GM19372 (cell line): ENCODE results near the gene LRRC7.

Experiments
- ATAC-seq: cut with Tn5 transposase; IDR thresholded peaks from one replicate; pipeline ENCODE4 v1.9.1; 2021; ENCODE audit warnings: mild to moderate bottlenecking, low read depth, moderate library complexity; ENCODE audit not compliant: unreplicated experiment

The LRRC7 gene

DNA sequence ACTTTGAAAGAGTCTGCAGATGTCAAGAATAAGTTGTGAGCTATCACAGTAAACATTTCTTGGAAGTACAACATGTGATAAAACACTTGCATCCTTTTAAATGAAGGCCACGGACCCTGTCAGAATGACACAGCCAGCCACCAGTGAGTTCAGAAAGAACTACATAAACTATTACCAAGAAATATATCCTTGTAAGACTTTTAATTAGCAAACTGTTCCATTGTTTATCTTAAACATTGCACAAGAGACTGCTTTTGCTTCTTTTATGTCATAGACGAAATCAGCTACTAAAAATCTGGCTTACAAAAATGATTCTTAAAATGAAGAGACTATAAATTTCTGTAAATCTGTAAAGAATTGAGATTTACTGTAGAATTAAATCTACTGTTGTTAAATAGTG is 17.9 kb downstream of the LRRC7 start:
- ATAC-seq: no peak

DNA sequence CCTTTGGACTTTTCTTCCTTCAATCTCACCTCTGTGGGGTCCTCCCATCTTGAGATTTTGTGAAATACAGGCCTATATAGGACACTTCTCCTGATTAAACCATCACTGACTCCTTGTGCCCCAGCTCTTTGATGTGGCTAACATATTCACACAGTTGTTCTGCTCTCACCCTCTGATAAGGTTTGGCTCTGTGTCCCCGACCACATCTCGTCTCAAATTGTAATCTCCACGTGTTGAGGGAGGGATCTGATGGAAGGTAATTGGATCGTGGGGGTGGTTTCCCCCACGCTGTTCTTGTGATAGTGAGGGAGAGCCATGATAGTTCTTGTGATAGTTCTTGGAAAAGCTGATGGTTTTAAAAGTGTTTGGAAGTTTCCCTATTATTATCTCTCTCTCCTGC is 19.7 kb downstream of the LRRC7 start:
- no peak for ATAC-seq

DNA sequence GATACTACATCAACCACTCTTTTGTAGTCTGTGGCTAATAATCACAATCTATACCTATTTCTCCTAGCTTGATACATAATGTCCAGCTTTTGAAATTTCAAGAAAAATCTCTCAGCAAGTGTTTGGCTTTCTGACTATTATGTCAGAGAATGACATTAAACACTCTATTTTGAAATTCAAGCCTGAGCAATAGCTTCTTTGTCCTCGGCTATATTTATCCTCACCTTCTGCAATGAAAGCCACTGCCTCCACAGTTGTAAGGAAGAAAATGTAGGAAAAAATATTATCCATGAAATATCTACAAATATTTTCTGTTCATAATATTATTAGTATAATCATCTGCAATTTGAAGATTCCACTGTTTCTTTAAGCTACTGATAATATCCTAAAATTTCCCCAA is 22.1 kb downstream of the LRRC7 start:
- ATAC-seq: no peak

DNA sequence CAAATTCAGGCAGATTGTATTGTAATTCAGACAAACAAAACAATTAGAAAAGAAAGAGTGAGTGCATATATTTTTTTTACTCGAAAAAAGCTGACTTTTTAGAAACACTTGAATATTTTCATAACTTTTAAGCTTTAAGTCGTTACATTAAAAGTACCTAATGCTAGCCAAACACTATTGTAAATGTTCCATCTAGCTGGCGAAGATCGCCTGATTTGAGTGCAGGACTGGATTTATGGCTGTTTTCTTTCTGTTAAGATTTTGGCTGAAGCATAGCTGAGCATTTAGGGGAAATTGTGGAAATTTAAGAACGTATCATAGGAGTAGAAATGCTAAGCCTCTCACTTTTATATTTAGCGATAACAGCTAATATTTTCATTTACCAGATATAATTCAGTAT is 24.6 kb downstream of the LRRC7 start:
- no peak for ATAC-seq

DNA sequence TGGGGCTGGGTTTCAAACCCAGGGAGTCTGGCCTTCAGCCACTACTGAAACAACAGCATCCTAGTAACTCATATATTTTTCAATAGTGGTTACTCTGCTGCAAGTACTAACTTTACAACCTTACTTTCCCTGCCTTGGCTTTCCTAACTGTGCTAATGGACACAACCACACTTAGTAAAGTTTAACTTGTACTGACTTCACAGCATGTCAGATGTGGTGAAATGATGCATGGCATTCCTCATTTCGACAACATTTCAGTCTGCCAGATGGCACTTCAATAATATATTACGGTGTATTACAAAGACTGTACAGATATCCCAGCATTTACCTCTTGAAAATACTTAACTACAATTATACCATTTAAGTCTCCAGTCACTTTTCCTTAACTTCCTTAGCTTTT is 27.8 kb downstream of the LRRC7 start:
- ATAC-seq: no peak

DNA sequence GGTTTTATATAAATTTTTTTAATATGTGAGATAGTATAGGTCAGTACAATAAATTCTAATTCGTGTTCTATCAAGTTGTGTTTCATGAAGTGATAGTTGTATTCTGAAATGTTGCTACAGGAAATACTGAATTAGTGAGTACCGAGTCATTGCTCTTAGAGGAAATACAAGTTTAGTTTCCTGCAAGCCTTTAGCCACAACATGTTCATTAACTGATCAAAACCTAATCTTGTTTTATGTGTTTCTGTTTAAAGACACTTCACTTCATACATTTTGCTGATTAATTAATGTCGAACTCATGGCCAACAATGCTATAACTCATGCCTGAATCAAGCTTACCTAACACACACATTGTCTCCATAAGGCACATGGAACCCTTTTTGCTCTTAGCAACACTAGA is 43.6 kb downstream of the LRRC7 start:
- ATAC-seq: no peak

DNA sequence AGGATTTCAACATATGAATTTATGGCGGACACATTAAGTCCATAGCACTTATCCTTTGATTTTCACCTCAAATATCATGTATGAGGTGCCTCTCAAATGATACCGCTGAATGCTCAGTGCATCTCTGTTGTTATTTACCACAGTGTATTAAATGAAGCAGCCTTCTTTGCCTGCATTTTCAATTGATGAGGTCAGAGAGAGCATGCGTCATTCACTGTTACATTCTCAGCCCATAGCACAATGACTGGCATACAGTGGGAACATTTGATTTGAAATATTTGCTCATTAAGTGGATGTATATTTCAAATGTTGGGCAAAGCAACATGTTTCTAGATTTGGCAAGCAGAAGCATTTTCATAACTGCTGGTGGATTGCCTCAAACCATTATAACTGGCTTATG is 45.7 kb downstream of the LRRC7 start:
- ATAC-seq: no peak

DNA sequence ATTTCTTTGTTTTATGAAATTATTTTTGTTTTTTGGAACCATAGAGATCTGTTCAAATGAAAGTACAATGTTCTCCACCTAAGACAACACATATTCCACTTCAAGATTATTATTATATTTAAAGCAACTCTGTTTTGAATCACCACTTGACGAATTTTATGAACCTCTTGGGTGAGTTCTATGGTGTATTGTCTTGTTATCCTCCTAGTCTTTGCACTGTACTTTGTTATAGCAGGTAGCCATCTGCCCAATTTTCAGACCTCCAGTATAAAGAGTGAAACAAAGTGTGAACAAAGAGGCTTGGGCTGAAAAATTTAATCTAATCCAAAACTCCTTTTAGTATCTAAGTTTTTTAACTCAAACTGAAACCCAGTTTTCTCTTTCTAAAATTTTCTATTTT is 71.0 kb downstream of the LRRC7 start:
- ATAC-seq: no peak

DNA sequence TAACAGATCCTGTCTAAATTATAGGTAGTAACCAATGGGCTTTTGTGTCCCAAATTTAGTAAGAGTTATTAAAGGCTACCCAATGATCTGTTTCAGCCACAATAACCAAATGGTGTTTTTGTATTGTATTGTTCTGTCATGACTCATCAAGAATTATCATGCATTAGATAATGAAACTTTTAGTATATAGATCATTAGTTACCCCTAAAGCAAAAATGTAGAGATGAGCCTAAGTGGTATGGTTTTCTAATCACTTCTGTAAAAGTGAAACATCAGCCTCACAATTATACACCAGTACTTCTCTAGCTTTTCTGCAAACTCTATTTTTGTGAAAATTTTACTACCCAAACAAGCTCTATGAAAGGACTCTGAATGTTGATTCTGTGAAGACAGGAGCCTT is 71.4 kb downstream of the LRRC7 start:
- ATAC-seq: no peak

DNA sequence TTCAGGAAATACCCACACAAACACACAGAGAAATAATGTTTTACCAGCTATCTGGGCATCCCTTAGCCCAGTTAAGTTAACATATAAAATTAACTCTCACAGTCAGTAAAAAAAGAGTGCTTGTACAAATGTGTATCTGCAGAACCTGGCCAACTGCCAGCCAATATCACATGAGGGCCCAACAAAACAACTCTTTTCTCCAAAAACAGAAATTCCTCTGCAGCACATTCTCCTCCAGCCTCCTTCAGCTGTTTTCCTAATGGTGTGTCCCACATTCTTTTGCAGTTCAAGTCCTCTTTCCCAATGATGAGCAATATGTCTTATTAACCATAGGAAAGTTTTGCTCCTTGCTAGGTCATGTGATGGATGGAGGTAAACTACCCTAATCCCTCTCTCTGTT is 75.5 kb downstream of the LRRC7 start:
- no peak for ATAC-seq

DNA sequence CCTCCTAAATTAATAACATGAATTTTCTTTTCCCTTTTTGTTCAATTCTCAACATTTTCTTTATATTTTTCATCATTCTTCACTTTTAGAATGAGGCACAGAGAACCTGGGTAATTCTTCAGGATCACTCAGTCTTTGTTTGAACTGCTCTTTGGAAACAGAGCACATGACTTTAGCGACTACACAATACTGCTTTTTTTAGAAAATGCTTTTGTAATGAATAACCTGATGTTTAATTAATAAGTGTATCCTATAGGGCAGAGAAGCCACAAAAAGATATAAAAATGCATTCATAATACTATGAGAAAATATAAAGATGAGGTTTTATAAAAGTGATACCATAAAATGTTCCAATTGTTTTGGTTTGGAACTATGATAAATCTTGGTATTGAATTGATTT is 77.8 kb downstream of the LRRC7 start:
- ATAC-seq: no peak

DNA sequence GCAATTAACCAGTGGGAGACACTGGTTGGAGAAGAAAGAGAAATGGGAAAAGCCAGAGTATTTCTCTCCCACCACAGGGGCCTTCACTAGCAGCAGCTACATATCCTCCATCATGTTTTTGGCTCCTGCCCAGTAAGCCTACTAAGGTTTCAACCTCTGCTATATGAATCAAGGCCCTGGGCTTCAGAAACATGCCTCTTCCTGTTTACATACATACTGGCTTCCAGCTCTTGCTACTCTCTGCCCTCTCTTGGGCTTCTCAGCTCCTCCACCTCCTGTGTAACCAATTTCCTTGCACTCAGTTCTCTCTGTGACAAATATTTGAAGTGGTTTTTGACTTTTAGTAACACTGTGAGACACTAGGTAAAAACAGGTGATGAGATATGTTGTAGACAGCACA is 80.8 kb downstream of the LRRC7 start:
- no peak for ATAC-seq

DNA sequence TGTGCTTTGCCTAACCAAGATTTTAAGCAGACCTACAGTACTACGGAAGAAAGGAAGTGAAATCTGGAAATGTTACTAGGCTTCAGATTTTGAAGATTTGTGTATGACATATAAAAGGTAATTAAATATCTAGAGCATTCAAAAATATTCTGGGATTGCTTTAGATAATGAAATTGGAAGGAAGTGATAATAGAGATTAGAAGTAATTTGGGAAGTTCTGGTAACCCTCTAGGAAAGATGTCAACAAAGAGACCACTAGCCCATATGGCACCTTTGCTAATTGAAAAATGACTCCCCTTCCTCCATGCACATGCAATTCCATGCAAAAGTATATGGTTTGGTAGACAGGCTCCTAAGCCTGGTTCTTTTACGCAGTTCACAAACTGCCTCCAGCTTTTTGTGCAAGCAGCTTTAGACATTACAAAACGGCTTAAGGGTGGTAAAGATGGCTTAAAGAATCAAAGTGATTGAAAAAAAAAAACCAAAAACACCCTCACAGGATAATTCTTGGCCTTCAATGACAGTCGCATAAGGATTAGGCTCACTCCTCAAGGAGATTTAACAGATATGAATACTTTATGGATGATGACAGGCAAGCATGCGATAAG is 81.8 kb downstream of the LRRC7 start:
- no peak for ATAC-seq

DNA sequence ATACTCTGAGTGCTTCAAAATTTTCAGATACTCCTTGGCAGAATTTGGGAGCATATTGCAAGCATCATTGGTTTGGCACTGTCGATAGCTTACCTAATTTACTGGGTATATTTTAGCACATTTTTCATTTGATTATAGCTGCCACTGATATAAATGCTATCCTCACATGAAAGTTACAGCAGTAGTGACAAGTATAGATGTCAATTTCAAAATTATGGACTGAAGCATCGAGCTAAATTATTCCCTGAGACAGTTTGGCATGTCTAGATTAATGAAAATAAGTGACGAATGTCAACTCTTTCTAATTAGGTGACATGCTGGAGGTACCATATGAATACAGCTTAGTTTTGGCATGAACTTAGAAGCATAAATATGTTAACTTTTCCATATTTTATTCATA is 83.1 kb downstream of the LRRC7 start:
- ATAC-seq: no peak

DNA sequence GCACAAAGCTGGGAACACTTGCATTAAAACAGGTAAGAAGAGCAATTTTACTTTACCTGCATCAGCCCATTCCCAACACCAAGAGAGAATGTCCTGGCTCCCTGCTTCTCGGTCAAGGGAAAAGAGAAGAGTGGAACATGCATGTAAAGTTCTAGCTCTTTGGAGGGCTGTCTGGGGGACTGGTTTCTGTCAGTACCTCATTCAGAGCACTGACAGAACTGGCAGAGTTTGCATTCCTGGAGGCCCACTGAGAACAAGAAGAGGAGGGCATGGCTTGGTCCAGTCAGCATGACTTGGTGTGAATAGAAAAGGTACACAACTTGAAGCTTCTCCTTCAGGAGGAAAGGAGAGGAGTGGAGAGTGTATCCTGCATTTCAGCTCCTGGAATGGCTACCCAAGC is 83.9 kb downstream of the LRRC7 start:
- no peak for ATAC-seq

DNA sequence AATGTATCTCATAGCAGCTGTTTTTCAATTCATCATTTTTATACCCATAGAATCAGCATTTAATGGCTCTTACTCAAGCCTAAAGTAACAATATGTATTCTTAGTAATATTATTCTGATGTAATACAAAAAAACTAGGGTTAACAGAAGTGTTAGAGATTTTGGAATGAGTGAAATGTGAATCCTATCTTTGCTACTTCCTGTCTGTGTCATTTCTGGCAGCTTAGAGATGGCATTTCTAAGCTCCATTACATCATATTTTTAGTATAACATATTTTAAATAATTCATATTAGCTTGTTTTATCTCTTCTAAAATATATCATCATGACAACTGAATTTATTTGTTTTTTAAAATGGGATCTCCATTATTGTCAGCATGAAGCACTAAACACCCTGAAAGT is 90.2 kb downstream of the LRRC7 start:
- no peak for ATAC-seq

DNA sequence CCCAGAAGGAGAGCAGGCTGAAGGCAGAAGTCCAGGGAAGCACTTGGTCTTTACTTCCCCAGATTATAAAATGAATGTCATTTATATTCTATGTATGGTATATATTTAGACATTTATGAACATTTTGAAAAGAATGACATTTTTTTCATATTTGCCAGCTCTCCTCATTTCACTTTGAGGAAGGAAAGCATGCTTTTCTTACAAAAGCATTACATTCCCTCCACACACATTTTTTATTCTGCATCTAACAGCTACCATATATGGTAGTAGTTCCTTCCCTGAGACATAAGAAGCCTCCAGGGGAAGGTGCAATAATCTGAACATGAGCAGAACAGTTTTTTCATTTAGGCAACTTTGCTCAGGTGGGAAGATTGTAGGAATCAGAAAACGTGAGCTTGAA is 94.0 kb downstream of the LRRC7 start:
- no peak for ATAC-seq

DNA sequence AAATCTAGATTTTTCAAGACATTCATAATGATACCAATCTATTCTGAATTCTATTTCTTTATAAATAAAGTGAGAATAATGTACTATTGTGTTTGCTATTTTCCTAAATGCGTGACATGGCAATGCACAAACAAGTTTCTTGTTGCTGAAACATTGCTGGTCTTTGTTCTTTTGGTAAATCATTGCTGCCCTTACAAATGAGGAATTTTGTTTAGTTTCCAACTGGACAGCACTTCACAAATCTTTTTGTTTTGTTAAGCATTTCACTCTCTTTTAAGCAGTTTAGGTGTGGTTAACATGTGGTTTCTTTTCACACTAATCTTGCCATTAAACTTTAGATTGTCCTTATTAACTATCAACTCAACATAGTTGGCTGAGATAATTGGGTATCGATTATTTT is 94.6 kb downstream of the LRRC7 start:
- no peak for ATAC-seq

DNA sequence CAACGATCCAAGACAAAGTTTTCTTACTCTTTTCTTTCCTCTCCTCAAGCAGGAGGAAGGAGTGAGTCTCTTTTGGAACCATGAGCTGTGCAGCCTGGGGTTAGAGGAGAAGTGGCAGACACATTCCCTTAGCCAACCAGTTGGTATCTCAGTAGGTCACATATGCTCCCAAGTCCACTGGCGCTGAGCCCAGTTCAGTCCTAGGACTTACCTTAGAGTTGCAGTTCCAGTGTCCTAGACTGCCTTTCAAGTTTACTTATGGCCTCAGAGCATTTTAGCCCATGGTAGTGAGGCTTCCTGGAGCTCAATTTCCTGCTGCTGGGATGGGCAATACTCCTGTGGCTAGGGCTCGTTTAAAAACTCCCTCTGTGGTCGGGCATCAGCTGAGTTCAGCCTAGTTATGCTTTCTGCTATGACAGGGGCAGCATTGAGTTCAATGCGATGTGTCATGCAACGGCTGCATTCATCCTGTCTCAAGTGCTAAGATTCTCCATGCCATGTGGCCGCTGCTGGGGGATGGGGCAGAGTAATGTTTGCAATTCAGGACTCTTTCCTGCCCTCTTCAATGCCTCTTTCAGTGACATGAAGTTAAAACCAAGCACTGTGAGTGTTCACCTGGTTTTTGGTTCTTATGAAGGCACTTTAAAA is 103.8 kb downstream of the LRRC7 start:
- ATAC-seq: no peak

DNA sequence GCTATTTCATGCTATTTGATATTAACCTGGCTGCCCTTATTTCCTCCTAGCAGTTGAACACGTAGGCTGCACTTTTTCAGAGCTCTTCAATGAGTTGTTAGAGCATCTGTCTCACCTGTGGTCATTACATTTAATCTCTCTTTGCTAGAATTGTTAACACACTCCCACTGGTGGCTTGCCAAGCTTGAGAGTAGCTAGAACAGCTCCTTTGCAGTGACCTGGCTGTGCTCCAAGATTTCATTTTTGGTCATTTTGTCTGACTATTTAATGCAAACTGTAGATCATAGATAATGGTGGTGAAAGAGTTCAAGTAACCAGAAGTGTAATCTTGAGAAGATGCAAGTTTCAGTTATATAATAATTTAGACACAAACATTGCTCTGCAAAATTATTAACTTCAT is 105.6 kb downstream of the LRRC7 start:
- no peak for ATAC-seq

DNA sequence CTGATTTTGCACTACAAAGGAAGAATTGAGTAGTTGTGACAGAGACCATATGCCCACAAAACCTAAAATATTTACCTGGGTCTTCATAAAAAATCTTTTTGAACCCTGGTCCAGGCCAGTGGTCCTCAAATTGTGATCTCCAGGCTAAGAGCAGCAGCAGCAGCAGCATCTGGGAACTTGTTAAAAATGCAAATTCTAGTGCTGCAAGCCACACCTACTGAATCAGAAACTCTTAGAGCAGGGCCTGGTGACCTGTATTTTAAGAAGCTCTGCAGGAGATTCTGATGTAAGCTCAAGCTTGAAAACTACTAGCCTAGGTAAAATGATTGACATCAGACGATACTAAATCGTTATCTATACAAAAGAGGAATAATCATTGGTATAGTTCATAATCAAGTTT is 112.2 kb downstream of the LRRC7 start:
- ATAC-seq: no peak

DNA sequence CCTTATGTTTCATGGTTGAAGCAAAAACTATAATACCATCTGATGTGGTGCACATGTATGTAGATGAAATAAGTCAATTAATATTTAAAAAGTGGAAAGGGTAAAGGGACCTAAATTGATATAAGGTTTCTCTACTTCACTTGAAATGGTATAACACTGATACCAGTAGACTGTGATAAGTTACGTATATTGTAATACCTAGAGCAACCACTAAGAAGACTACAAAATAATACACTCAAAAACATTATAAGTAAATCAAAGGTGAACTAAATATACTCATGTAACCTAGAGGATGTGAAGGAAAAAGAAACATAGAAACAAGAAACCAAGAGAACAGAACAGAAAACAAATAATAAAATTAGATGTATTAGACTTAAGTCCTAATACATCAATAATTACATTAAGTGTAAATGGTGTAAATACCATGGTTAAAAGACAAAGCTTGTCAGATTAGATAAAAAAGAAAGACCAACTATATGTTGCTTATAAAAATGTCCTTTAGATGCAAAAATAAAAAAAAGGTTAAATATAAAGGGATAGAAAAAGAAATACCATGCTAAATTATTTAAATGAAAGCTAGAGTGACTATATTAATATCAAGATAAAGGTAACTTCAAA is 118.8 kb downstream of the LRRC7 start:
- ATAC-seq: no peak
